ENCODE data around the gene PRPF6. TPM values are rescaled to one million over a fixed set of nuclear protein-coding genes. Genes with fewer than 3 reads are reported as not detected.

PRPF6 gene
- total and polyA plus RNA-seq, 2 of the 13 experiments (the other 11 are each of a cell fraction or from before 2014, with no cell fraction given) = 63.7 to 101 TPM

DNA sequence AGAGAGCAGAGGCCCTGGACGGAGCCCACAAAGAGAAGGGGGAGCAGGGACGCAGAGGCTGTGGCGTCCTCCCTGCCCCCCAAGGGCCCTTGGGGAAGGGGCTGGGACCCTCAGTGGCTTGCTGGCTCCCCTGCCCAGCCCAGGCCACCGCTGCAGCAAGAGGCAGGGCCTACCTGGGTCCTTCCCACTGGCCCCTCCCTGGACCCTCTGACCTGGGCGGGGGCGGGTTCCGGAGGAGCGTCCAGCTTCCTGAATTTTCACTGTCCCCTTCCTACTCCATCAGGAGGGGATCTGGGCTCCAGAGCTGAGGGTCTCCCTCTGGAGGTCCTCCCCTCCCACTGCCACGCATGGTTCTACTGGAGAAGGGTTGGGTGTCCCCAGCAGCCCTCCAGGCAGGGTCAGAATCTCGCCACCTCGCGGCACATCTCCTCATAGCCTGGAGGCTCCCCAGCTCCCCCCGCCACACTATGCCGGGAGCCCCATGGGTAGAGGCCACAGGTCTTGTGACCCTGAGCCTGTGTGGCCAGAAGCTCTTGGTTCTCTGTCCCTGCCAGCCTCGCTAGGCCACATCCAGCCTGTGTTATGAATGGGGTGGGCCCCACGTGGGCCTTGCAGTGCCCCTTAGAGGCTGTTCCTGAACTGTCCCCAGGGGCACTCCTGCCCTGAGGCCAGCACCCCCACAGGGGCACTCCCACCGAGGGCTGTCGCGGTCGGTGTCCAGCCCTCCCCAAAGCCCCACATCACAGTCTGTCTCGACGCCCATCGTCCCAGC, 69.5 kb downstream of the PRPF6 start (continued):
- TF ChIP-seq DR1 (CRISPR knock-in tag; IDR thresholded peaks at IDR 0.05) (peak; percentile 60; the same call in 1 of the 2 replicates), ZNF207 (IDR thresholded peaks at IDR 0.05; ENCODE audit: borderline replicate concordance) (no peak), ZNF30 (CRISPR knock-in tag; IDR thresholded peaks at IDR 0.05) (0 out of 2 replicates have a peak, but pooled peaks have one; percentile 22), ZNF777 (CRISPR knock-in tag; IDR thresholded peaks at IDR 0.05) (peak; percentile 66), DPF2 (CRISPR knock-in tag; IDR thresholded peaks at IDR 0.05; ENCODE audit: borderline replicate concordance, low read depth) (peak; percentile 12; the same call in 1 of the 2 replicates), KLF16 (CRISPR knock-in tag; IDR thresholded peaks at IDR 0.05) (no peak; a peak in 2 of 4 replicates), ZNF550 (CRISPR knock-in tag; IDR thresholded peaks at IDR 0.05; ENCODE audit: borderline replicate concordance) (no peak), NFKB2 (CRISPR knock-in tag; IDR thresholded peaks at IDR 0.05; ENCODE audit: borderline replicate concordance) (peak; percentile 80; the same call in 1 of the 2 replicates), ARHGAP35 (CRISPR knock-in tag; IDR thresholded peaks at IDR 0.05; ENCODE audit: borderline replicate concordance) (peak; percentile 79; the same call in 1 of the 2 replicates), RFX3 (CRISPR knock-in tag; IDR thresholded peaks at IDR 0.05) (no peak), PCBP2 (optimal IDR thresholded peaks at IDR 0.05; ENCODE audit: low read depth, low read length, poor library complexity, severe bottlenecking) (no peak), XRCC5 (optimal IDR thresholded peaks at IDR 0.05; ENCODE audit: low read length) (peak; percentile 69)
- TF ChIP-seq, protein P1, sequence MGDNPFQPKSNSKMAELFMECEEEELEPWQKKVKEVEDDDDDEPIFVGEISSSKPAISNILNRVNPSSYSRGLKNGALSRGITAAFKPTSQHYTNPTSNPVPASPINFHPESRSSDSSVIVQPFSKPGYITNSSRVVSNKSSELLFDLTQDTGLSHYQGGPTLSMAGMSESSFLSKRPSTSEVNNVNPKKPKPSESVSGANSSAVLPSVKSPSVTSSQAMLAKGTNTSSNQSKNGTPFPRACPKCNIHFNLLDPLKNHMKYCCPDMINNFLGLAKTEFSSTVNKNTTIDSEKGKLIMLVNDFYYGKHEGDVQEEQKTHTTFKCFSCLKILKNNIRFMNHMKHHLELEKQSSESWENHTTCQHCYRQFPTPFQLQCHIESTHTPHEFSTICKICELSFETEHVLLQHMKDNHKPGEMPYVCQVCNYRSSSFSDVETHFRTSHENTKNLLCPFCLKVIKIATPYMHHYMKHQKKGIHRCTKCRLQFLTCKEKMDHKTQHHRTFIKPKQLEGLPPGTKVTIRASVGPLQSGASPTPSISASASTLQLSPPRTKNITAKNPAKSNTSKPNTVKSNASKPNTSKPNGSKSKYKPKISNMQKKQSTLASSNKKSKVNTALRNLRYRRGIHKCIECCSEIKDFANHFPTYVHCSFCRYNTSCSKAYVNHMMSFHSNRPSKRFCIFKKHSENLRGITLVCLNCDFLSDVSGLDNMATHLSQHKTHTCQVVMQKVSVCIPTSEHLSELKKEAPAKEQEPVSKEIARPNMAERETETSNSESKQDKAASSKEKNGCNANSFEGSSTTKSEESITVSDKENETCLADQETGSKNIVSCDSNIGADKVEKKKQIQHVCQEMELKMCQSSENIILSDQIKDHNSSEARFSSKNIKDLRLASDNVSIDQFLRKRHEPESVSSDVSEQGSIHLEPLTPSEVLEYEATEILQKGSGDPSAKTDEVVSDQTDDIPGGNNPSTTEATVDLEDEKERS (CRISPR knock-in tag; IDR thresholded peaks at IDR 0.05) = no peak
- TF ChIP-seq, protein P2, sequence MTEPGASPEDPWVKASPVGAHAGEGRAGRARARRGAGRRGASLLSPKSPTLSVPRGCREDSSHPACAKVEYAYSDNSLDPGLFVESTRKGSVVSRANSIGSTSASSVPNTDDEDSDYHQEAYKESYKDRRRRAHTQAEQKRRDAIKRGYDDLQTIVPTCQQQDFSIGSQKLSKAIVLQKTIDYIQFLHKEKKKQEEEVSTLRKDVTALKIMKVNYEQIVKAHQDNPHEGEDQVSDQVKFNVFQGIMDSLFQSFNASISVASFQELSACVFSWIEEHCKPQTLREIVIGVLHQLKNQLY (CRISPR knock-in tag; IDR thresholded peaks at IDR 0.05) = no peak
- TF ChIP-seq, protein P3, sequence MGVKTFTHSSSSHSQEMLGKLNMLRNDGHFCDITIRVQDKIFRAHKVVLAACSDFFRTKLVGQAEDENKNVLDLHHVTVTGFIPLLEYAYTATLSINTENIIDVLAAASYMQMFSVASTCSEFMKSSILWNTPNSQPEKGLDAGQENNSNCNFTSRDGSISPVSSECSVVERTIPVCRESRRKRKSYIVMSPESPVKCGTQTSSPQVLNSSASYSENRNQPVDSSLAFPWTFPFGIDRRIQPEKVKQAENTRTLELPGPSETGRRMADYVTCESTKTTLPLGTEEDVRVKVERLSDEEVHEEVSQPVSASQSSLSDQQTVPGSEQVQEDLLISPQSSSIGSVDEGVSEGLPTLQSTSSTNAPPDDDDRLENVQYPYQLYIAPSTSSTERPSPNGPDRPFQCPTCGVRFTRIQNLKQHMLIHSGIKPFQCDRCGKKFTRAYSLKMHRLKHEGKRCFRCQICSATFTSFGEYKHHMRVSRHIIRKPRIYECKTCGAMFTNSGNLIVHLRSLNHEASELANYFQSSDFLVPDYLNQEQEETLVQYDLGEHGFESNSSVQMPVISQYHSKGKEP (CRISPR knock-in tag; IDR thresholded peaks at IDR 0.05) = 0 out of 2 replicates have a peak, but pooled peaks have one; percentile 5
- TF ChIP-seq, protein P4, sequence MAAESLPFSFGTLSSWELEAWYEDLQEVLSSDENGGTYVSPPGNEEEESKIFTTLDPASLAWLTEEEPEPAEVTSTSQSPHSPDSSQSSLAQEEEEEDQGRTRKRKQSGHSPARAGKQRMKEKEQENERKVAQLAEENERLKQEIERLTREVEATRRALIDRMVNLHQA (CRISPR knock-in tag; IDR thresholded peaks at IDR 0.05) = no peak; the same call in 1 of the 2 replicates
- TF ChIP-seq, protein P5, sequence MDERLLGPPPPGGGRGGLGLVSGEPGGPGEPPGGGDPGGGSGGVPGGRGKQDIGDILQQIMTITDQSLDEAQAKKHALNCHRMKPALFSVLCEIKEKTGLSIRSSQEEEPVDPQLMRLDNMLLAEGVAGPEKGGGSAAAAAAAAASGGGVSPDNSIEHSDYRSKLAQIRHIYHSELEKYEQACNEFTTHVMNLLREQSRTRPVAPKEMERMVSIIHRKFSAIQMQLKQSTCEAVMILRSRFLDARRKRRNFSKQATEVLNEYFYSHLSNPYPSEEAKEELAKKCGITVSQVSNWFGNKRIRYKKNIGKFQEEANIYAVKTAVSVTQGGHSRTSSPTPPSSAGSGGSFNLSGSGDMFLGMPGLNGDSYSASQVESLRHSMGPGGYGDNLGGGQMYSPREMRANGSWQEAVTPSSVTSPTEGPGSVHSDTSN (CRISPR knock-in tag; IDR thresholded peaks at IDR 0.05) = no peak
- TF ChIP-seq, protein P6, sequence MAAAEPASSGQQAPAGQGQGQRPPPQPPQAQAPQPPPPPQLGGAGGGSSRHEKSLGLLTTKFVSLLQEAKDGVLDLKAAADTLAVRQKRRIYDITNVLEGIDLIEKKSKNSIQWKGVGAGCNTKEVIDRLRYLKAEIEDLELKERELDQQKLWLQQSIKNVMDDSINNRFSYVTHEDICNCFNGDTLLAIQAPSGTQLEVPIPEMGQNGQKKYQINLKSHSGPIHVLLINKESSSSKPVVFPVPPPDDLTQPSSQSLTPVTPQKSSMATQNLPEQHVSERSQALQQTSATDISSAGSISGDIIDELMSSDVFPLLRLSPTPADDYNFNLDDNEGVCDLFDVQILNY (CRISPR knock-in tag; conservative IDR thresholded peaks at IDR 0.05) = no peak
- TF ChIP-seq, protein P7, sequence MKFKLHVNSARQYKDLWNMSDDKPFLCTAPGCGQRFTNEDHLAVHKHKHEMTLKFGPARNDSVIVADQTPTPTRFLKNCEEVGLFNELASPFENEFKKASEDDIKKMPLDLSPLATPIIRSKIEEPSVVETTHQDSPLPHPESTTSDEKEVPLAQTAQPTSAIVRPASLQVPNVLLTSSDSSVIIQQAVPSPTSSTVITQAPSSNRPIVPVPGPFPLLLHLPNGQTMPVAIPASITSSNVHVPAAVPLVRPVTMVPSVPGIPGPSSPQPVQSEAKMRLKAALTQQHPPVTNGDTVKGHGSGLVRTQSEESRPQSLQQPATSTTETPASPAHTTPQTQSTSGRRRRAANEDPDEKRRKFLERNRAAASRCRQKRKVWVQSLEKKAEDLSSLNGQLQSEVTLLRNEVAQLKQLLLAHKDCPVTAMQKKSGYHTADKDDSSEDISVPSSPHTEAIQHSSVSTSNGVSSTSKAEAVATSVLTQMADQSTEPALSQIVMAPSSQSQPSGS (CRISPR knock-in tag; IDR thresholded peaks at IDR 0.05) = peak; percentile 53; the same call in 1 of the 2 replicates

Data from HepG2 (cell line).